Smooth muscle cell of the brain vasculature (primary cell): ENCODE measurements around the gene GPR89B.
"Not testable (repeated sequence)": the region's sequence is repeated elsewhere in the genome, so short reads cannot be mapped to it uniquely, and the experiment has no call there.

Experiments used
- DNase-seq: peaks from one replicate; pipeline ENCODE4 v3.0.0-alpha.2; 2012; ENCODE audit warnings: low read depth, low spot score

The GPR89B gene

GRCh38 chr1:147940456-147940855 is 12.2 kb downstream of the GPR89B start:
- not testable (repeated sequence) for DNase-seq

- DNase-seq, result not testable (repeated sequence)
Observed at GRCh38 chr1:147942563-147942962, 14.3 kb downstream of the GPR89B start.

DNA sequence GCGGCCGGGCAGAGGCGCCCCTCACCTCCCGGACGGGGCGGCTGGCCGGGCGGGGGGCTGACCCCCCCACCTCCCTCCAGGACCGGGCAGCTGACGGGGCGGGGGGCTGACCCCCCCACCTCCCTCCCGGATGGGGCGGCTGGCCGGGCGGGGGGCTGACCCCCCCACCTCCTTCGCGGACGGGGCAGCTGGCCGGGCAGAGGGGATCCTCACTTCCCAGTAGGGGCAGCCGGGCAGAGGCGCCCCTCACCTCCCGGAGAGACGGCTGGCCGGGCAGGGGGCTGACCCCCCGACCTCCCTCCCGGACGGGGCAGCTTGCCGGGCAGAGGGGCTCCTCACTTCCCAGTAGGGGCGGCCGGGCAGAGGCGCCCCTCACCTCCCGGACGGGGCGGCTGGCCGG is 21.3 kb downstream of the GPR89B start:
- DNase-seq, result not testable (repeated sequence)

- DNase-seq, result not testable (repeated sequence)
Observed at GRCh38 chr1:147958906-147959305, 30.7 kb downstream of the GPR89B start.

GRCh38 chr1:147959680-147960079 is 31.5 kb downstream of the GPR89B start:
- not testable (repeated sequence) for DNase-seq

DNA sequence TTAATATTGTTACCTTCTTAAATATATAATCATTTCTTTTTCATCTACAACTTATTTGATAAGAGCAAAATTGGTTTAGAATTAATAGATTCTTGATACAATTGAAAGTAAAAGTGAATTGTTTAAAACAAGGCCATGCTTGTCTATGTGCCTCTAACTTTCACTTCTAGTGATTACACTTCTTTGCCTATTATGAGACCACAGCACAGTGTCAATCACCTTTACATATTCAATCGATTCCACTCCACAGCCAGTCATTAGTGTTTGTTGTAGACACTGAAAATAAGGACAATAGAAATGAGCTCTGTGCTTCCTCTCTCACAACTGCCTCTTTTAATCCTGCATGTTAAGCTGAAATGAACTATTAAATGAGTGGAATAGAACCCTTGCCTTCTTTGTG is 36.4 kb downstream of the GPR89B start:
- not testable (repeated sequence) for DNase-seq

DNA sequence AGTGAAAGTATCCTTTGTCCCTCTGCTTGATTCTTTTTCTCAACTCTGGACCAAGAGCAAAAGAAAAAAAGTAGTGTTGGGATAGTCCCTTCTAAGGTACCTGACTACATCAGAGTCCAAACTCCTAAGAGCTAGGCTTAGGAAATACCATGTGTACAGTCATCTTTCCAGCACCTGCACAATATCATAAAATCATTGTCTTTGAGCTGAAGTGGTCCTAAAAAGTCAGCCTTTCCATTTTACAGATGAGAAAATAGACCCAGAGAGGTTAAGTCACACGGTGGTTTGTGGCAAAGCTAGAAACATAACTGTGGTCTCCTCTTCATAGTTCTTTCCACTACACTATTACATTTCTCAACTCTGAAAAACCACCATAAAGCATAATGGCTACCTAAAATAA is 38.4 kb downstream of the GPR89B start:
- not testable (repeated sequence) for DNase-seq

DNA sequence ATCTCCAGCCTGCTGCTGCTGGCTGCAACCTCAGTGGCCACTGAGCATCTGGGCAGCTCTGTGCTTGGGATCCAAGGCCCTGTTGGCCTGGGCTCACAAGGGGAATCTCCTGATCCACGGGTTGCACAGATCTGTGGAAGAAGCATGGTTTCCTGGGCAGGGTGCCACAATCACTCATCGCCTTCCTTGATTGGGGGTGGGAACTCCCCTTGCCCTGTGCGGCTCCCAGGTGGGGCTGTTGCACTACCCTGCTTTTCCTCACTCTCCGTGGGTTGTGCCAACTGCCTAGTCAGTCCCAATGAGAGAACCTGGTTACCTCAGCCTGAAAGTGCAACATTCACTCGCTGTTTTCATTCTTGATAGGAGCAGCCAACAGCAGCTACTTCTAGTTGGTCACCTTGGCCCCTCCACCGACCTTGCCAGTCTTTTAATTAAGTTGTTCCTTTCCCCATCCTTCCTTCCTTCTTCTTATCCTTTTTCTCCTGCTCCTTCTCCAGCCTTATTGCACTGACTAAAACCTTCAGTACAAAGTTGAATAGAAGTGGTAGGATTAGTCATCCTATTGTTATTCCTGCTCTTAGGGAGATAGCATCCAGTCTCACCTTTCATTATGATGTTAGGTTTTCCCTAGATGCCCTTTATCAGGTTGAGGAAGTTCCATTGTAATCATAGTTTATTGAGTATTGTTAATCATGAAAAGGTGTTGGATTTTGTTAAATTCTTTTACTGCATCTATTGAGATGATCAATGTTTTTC is 50.9 kb downstream of the GPR89B start:
- DNase-seq, result not testable (repeated sequence)

GRCh38 chr1:147985374-147985773 is 57.2 kb downstream of the GPR89B start:
- not testable (repeated sequence) for DNase-seq

- not testable (repeated sequence) for DNase-seq
Observed at GRCh38 chr1:147987893-147988292, 59.7 kb downstream of the GPR89B start.

- not testable (repeated sequence) for DNase-seq
Observed at GRCh38 chr1:147992916-147993315, 64.7 kb downstream of the GPR89B start.

- DNase-seq, result not testable (repeated sequence)
Observed at GRCh38 chr1:147993400-147993799, 65.2 kb downstream of the GPR89B start.

DNA sequence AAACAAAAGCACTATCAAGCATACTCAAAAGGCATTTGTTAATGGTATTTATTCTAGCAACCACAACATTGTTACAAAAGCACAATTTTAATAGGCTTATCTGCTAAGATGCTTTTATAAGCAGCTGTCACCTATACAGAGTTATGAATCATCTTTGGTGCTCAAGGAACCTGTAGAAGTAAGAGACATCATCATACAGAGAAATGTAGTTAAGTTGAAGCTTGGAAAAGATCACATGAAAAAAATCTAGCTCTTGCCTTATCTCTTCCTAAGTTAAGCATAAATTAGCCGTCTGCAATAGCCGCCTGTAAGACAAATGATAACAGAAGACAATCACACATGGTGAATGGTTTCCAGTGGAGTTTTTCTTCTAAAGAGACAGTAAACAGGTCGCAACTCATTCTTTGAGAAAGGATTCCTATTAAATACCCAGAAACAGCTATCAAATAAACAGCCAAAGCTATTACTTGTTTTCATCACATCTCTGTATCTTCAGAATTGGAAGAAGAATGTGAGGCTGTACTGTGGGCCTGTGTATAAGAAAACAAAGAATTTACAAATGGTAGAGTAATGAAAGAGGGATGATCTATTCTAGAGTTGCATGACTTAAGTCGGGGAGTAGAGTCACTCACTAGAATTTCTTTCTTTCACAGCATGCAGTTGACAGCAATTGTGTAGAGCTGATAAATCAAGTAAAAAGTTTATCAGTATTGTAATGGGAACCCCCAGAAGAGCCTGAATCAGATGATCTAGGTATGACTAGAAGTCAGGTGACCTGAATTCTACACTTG is 65.8 kb downstream of the GPR89B start:
- DNase-seq, result not testable (repeated sequence)

- DNase-seq, result not testable (repeated sequence)
Observed at GRCh38 chr1:147996088-147996487, 67.9 kb downstream of the GPR89B start.

DNA sequence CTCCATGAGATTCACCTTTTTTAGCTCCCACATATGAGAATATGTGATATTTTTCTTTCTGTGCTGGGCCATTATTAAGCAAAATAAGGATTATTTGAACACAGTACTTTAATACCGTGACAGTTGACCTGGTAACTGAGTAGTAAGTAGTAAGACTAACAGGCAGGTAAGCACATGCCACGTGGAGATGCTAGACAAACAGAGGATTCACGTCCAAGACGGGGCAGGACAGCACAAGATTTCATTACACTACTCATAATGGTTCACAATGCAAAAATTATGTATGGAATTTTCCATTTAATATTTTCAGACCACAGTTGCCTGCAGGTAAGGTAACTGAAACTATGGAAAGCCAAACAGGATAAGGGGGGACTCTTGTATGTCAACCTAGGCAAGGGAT is 79.5 kb downstream of the GPR89B start:
- not testable (repeated sequence) for DNase-seq

DNA sequence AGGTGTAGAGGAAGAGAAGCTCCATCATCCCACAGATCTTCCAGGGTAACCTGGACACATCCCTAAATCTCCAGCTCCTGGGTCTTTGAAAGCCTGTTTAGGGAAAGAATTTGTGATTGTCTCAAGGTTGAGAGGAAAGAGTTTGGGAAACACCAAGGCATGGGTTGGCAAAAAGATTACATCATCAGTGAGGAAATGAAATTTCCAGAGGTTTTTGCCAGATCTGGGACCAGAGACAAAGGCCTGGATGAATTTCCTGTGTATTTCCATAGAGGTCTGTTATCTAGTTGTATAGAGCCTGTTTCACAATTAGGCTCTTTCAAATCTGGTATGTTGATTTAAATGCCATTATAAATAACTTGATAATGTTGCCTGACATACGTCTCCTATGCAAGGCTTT is 82.3 kb downstream of the GPR89B start:
- DNase-seq, result no peak

DNA sequence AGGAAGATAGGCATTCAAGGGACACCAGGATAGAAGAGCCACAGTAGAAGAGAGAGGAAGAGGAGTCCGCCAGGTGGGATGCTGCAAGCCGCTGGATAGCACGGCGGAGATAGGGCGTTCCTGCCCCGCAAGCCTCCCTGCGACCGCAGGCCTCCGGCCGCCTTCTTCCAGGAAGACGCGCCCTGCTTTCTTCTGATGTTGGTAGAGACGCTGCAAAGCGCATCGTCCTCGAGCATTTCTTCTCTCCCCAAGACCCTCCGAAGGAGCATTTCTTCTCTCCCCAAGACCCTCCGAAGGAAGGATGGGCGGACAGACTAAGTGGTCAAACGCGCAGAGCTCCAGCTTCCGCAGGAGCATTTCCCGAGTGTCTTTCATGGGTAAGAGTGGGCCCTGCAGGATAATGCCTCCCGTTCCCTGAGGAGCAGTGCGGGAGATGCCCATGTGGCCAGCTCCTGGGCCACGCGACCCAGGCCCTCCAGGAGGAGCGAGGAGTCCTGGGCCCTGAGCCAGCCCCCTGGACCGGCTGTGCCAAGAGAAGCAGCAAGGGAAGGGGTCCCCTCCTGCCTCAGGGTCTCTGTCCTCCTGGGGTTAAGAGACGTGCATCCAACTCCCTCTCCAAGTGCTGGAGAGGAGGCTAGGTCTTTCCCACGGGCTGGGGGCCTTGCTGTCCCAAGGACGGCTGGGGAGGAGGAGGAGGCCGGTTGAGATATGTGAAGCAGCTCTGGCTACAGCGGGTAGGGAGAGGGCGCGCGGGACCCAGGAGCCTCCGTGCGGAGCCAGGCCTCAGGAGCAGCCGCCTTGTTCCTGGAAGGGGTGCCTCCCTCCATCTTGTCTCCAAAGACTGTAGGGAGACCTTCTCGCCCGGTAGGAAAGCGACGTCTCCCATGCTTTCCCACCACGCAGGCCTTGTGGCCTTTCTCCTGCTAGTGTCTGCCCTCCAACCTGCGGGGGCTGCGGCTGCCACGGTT is 85.2 kb downstream of the GPR89B start:
- DNase-seq, result not testable (repeated sequence)

DNA sequence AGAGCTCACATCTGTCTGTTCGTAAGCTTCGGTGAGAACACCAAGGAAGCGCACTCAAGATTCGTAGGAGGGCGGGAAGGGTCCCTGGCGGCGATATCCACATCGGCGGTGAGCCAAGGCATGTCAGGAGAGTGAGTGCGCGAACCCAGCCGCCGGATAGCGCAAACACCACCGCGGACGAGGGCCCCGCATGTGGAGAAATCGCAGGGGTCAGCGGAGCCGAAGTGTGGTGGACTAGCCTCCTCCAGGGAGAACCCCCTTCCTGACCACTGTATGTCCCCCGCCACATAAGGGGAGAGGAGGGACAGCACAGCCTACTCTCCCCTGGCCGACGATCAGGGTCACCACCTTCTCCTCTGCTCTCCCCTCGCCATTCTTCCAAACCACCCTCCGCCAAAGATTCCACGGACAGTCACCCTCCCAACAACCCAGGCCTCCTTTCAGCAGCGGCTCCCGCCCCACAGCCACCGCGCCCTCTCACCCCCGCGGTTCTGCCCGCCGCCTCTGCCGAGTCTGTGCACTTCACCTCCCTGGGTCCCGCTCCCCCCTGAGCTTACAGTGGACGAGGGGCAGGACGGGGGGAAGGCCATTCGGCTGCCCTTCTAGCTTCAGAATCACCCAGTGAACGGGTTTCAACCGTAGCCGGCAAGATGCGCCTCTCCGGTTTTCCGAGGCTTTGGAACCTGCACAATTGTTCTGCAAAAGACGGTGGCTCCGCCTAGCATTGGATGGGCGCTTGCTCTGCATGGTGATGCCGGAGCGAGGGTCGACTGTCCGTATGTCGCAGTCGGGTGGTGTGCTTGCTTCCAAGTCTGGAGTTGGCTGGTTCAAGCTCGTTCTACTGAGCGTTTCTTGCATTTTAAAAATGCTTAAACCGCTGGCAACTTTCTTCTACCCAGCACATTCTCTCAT is 86.3 kb downstream of the GPR89B start:
- not testable (repeated sequence) for DNase-seq

GRCh38 chr1:148024918-148025317 is 96.7 kb downstream of the GPR89B start:
- DNase-seq, result not testable (repeated sequence)

DNA sequence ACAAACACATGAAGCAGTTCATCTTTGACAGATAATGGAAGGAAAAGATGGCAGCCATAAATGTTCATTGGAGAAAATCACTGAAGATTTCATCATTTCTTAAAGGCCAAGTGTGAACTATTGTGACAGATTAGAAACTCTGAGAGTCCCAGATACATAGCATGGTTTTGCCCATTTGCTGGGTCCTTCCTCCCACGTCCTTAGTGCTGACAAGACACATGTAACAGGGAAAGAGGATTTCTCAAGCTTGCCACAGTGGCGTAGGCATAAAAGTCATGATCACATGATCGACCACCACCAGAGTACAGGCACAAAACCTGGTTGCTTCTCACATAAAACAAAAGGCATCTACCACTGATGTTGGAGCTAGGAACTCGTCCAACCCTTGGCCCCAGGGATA is 98.8 kb downstream of the GPR89B start:
- DNase-seq, result not testable (repeated sequence)
